ENCODE results near the gene MRPS15.

Gene MRPS15

GRCh38 chr1:36419140-36419539 is 45.0 kb downstream of the MRPS15 start:
- no peak for DNase-seq

GRCh38 chr1:36417931-36418330 is 46.3 kb downstream of the MRPS15 start:
- DNase-seq = no peak

- no peak for DNase-seq
These were observed 48.4 kb downstream of the MRPS15 start for GRCh38 chr1:36415661-36416326.

DNA sequence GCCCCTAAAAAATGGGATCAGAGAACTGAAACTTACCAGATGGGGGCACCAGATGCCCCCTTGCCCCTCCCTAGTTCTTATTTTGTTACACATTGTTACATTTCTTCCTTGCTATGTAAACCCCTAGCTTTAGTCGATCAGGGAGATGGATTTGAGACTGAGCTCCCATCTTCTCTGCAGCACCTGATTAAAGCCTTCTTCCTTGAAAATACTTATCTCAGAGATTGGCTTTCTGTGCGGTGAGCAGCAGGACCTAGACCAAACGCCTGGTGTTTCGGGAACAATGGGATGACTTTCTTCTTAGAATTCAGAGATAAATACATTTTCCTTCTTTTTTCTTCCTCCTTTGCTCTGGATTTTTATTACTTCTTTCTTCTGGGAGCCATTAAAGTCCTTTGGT is 49.8 kb downstream of the MRPS15 start:
- no peak for DNase-seq

- DNase-seq = peak in 3 of 5 experiments; percentile 8 to 74 (median 22)
These were observed 52.2 kb downstream of the MRPS15 start for GRCh38 chr1:36411674-36412648.

DNA sequence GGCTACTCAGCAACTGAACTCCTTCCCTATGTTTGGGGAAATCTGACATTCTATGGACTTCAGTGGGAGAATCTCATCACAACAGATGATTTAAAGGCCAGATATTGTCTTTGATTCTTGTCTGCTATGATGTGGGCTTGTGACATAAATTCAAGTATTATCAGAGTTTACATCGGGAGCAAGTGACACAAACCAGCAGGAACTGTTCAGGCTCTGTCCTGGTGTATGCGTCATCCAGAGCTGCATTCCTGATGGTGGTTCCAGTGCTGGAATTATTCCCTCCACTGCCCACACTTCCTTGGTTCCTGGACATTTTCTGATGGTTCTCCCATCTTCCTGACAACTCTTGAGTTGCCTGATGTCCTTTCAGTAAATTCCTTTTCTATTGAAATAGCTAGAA is 55.7 kb downstream of the MRPS15 start:
- DNase-seq = no peak

DNA sequence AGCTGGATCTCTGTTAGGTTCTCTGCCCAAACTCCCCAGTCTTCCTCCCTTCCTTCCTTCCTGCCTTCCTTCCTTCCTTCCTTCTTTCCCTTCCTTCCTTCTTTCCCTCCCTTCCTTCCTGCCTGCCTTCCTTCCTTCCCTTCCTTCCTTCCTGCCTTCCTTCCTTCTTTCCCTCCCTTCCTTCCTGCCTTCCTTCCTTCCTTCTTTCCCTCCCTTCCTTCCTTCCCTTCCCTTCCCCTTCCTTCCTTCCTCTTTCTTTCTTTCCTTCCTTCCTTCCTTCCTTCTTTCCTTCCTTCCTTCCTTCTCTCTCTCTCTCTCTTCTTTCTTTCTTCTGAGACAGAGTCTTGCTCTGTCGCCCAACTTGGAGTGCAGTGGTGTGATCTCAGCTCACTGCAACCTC is 57.7 kb downstream of the MRPS15 start:
- no peak for DNase-seq

Measured in T-helper 2 cell (primary cell).